Measurements from ENCODE around the gene ZNF490. TPM values are rescaled to one million over a fixed set of nuclear protein-coding genes. Genes with fewer than 3 reads are reported as not detected.
A peak's percentile ranks its signal among the peaks of the same experiment; 100 is the strongest.

Gene ZNF490
- total RNA-seq, 1 donor from 2014 or later, result 13.6 TPM

DNA sequence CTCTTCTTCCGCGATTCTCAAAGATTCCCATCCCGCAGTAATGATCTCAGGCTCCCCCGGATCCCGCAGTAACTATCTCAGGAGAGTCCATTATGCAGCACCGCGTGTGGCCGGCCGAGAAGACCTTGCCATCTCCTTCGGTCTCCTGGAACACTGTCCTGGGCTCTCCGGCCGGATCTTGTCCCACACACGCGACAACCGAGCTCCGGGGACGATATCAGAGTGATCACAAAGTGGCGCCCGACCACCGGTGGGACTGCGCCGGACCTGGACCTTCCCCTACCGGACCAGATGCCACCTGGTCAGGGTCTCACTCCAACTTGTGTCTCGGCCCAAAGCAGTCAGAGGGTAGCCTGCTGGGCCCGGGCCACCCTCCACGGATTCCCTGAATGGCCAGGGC lies 31.9 kb upstream of the ZNF490 start:
- Mint-ChIP-seq H3K27me3 (ENCODE audit: low read depth) (no peaks in the 10 kb centered on the region), H3K36me3 (peaks cover 3% of the 10 kb centered on the region), H3K9me3 (no peaks in the 10 kb centered on the region), H3K27ac (no peak overlapping the region), H3K4me1 (peaks cover 4% of the 10 kb centered on the region), H3K4me3 (no peak overlapping the region)
- TF ChIP-seq, protein P1, sequence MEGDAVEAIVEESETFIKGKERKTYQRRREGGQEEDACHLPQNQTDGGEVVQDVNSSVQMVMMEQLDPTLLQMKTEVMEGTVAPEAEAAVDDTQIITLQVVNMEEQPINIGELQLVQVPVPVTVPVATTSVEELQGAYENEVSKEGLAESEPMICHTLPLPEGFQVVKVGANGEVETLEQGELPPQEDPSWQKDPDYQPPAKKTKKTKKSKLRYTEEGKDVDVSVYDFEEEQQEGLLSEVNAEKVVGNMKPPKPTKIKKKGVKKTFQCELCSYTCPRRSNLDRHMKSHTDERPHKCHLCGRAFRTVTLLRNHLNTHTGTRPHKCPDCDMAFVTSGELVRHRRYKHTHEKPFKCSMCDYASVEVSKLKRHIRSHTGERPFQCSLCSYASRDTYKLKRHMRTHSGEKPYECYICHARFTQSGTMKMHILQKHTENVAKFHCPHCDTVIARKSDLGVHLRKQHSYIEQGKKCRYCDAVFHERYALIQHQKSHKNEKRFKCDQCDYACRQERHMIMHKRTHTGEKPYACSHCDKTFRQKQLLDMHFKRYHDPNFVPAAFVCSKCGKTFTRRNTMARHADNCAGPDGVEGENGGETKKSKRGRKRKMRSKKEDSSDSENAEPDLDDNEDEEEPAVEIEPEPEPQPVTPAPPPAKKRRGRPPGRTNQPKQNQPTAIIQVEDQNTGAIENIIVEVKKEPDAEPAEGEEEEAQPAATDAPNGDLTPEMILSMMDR (IDR thresholded peaks at IDR 0.05; ENCODE audit: unreplicated experiment), result no peak
- DNase-seq (ENCODE audit: low spot score in 2 of 2, unreplicated experiment in 2 of 2), result no peak

DNA sequence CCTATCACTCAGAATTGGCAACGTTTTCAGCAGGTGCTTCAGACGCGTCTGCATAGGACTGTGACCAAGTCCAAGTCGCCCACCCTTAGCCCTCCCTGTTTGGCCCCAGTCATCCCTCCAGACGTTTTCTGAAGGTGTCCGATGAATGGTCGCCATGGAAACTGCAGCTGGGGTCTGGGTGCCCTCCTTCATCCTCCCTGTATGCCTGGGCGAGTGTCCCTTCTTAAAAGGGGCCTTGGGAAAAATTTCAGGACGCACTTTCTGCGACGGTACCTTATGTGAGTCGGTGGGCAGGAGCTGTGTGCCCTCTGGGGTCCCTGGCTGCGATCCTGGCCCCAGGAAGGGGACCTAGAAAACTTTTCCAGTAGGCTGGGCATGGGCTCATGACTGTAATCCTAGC lies 30.8 kb upstream of the ZNF490 start:
- H3K9me3 Mint-ChIP-seq, result no peaks in the 10 kb centered on the region
- H3K27ac Mint-ChIP-seq, result no peak overlapping the region
- no peaks in the 10 kb centered on the region for H3K27me3 Mint-ChIP-seq (ENCODE audit: low read depth)
- H3K4me3 Mint-ChIP-seq, result no peak overlapping the region
- DNase-seq (ENCODE audit: low spot score in 2 of 2, unreplicated experiment in 2 of 2), result no peak
- TF ChIP-seq, protein P1 (IDR thresholded peaks at IDR 0.05; ENCODE audit: unreplicated experiment), result no peak
- peaks cover 4% of the 10 kb centered on the region for H3K4me1 Mint-ChIP-seq
- H3K36me3 Mint-ChIP-seq, result peaks cover 3% of the 10 kb centered on the region

DNA sequence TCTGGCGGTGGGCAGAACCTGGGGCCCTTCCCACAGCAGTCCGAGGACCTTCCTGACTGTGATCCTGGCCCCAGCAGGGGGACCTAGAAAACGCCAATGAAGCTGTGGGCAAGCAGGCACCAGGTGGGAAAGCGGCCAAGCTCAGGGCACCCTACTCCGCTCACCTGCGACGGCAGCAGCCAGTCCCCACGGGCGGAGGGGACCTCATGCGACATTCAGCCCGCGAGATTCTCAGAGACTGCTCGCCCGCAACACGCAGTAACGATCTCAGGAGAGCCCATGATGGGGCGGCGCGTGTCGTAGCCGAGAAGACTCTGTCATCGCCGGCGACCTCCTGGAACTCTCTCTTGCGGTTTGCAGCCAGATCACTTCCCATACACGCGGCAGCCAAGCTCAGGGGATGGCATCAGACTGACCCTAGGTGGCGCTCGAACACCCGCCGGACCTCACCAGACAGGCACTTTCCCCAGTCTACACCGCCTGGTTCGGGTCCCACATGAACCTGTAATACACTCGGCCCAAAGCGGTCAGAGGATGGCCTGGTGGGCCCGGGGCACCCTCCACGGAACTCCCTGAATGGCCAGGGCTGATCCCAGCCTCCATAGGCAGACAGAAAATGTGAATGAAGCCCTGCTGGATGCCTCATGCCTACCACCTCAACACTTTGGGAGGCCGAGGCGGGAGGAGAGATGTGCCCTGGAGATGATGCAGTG lies 29.4 kb upstream of the ZNF490 start:
- DNase-seq (ENCODE audit: low spot score in 2 of 2, unreplicated experiment in 2 of 2), result peak in 1 of 2 experiments; percentile 73

DNA sequence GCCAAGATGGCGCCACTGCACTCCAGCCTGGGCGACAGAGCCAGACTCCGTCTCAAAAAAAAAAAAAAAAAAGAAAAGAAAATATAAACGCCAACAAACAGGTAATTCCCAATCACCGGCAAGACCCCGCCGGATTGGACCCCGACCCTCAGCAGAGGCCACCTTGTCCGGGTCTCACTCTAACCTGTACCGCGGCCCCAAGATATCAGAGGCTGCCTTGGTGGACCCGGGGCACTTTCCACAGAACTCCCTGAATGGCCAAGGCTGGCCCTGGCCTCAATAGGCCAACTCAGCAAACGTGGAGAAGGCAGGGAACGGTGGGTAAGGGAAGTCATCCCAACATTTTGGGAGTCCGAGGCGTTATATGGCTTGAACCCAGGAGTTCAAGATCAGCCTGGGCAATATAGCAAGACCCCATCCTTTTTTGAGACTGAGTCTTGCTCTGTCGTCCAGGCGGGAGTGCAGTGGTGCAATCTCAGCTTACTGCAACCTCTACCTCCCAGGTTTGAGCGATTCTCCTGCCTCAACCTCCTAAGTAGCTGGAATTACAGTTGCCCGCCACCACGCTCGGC lies 28.1 kb upstream of the ZNF490 start:
- DNase-seq (ENCODE audit: low spot score in 2 of 2, unreplicated experiment in 2 of 2), result no peak
- no peaks in the 10 kb centered on the region for H3K9me3 Mint-ChIP-seq
- no peaks in the 10 kb centered on the region for H3K36me3 Mint-ChIP-seq
- H3K27me3 Mint-ChIP-seq (ENCODE audit: low read depth), result no peaks in the 10 kb centered on the region
- TF ChIP-seq, protein P1 (IDR thresholded peaks at IDR 0.05; ENCODE audit: unreplicated experiment), result no peak
- H3K4me3 Mint-ChIP-seq, result no peak overlapping the region
- H3K4me1 Mint-ChIP-seq, result peaks cover 4% of the 10 kb centered on the region
- H3K27ac Mint-ChIP-seq, result no peak overlapping the region

More for the DNA sequence above, 29.4 kb upstream of the ZNF490 start:
- H3K4me3 Mint-ChIP-seq, result peak overlapping the region; percentile 41
- no peak overlapping the region for H3K27ac Mint-ChIP-seq
- H3K4me1 Mint-ChIP-seq, result peaks cover 4% of the 10 kb centered on the region
- H3K9me3 Mint-ChIP-seq, result no peaks in the 10 kb centered on the region
- no peaks in the 10 kb centered on the region for H3K36me3 Mint-ChIP-seq
- no peaks in the 10 kb centered on the region for H3K27me3 Mint-ChIP-seq (ENCODE audit: low read depth)
- TF ChIP-seq, protein P1 (IDR thresholded peaks at IDR 0.05; ENCODE audit: unreplicated experiment), result peak; percentile 71

DNA sequence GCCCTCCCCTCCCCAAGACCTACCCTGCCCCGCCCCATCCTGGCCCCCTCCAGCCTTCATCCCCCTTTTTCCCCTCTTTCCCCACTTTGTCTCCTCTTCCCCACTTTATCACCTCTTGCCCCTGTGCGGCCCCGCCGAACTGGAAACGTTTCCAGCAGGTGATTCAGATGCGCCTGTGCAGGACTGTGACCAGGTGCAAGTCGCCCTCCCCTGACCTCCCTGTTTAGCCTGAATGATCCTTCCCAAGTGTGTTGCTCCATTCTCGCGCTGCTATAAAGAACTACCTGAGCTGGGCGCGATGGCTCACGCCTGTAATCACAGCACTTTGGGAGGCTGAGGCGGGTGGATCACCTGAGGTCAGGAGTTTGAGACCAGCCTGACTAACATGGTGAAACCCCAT lies 26.0 kb upstream of the ZNF490 start:
- Mint-ChIP-seq H3K27me3 (ENCODE audit: low read depth) (no peaks in the 10 kb centered on the region), H3K9me3 (no peaks in the 10 kb centered on the region), H3K4me1 (peaks cover 4% of the 10 kb centered on the region), H3K36me3 (peaks cover 13% of the 10 kb centered on the region), H3K27ac (no peak overlapping the region), H3K4me3 (no peak overlapping the region)
- TF ChIP-seq, protein P1 (IDR thresholded peaks at IDR 0.05; ENCODE audit: unreplicated experiment), result no peak
- no peak for DNase-seq (ENCODE audit: low spot score in 2 of 2, unreplicated experiment in 2 of 2)

Data from mesothelial cell of epicardium (in vitro differentiated cells).